GM18858 (cell line): ENCODE measurements around the gene TMIGD1.
A peak's percentile ranks its signal among the peaks of the same experiment; 100 is the strongest.

Experiments
- ATAC-seq: cut with Tn5 transposase; IDR thresholded peaks from one replicate; pipeline ENCODE4 v1.9.1; 2021; ENCODE audit not compliant: unreplicated experiment

TMIGD1 gene

DNA sequence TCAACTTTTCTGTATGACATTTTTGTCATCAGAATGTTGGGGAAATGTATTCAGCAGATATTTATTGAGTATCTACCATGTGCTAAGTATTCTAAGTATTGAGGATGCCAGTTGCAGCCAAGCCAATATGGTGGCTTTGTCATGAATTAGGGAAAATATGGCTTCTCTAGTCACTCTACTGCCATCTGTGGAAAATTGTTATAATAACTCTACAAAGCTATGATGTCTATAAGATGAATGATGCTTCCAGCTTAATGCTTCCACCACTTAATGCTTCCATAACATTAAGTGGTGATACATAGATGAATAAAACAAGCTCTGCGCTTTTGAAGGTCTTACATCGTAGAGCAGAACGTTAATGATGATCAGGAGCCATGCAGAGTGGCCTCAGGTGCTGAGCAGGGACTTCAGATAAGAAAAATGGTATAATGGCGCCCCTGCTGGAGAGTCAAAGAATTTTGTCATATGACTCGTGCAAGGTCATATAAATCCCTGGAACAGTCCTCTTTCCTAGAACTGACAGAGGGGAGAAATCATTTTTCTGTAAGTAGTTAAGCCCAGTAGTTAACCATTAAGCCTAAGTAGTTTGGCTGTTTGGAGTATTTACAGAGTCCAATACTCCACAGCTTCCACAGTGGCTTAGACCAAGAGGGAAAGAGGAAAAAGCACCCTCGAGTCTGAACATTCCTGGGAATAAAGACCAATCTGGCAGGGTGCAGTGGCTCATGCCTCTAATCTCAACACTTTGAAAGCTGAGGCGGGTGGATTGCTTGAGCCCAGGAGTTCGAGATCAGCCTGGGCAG lies 2.7 kb upstream of the TMIGD1 start:
- ATAC-seq: no peak

DNA sequence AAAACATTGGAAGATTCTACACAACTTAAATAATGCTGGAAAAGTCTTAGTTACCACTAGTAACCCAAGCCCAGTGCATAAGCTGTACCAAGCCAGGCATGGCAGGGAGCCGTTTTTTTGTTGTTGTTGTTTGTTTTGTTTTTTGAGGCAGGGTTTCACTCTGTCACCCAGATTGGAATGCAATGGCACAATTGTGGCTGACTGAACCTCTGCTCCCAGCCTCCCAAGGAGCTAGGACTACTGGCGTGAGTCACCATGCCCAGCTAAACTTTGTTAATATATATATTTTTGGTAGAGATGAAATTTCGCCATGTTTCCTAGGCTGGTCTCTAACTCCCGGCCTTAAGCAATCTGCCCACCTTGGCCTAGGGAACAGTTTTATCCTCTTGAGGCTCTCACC lies 564 bp upstream of the TMIGD1 start:
- ATAC-seq: no peak

- peak; percentile 55 for ATAC-seq
Measured at GRCh38 chr17:30332057-30332542, 1.8 kb downstream of the TMIGD1 start.

GRCh38 chr17:30326809-30327208 lies 7.0 kb downstream of the TMIGD1 start:
- ATAC-seq: no peak

DNA sequence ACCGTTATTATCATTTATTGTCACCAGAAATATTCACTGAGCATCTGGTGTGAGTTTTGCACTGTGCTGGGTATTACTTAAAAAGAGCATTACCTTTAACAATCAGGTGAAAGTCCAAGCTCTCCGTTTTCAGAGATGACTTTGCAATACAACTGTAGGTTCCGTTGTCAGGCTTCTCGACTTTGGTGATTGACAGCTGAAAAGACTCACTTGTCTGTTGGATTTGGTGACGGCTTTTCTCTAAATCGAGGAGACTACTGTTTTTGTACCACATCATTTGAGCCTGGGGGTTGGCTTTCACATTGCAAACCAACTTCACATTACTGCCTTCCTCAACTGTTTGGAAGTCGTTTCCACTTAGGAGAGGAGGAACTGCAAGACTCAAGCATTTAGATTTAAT lies 9.1 kb downstream of the TMIGD1 start:
- ATAC-seq: no peak

DNA sequence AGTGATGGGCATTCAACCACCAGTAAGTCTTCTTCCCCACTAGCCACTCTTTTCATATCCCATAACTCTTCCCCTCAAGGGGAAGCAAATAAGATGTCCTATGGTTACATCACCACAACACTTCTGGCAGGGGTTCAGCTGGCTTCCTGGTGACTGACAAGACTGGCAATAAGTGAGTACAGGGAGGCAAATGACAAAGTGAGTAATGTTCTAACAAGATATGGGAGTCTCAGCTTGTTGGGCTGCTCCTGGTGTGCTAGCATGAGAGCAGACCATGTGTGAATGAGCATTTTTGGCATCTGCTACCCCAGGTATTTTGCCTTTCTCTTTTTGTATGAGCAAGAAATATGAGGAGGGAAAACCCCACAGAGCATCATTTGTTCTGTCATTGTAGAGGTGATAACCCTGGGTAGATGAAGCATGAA lies 9.9 kb downstream of the TMIGD1 start:
- no peak for ATAC-seq

DNA sequence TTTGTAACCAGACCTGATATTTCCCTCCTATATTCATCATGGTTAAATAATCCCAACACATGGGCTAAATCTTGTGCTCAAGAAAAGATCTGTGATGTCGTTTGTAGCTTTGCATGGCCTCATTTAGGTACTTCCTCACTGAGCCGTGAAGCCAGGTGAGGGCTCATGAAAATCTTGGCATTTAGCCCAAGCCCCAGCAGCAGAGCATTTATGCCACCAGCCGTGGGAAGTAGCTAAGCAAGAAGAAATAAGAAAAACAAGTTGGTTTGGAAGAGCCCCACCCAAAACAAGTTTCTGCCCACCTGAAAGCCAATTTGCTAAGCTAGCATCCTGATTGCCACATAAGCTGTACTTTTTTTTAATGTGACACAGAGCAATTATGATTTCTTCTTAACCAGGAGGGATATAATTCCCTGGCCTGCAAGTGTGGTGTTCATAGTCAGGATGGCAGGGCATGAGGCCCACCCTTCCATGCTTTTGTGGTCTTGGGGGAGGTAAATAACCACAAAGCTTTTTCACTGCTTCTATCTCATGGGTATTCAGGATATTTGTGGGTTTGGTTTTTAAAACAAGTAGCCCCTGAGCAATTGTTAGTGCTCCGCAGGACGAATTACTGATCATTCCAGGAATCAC lies 10.5 kb downstream of the TMIGD1 start:
- no peak for ATAC-seq

DNA sequence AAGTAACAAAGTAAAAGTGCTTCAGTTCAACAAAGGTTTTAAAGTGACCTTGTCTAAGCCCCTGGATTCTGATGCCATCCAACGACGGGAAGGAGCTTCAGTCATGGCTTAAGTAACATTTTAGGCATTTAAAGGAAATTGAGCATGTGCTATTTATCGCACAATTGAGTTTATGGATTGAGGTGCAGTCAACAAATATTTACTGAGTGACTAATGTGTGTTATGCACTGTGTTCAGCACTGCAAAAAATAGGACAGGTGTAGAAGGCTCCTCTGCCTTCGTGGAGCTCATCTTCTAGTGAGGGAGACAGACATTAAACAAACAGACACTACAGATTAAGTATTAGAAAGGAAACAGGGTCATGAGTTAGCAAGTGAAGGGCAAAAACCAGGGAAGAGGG lies 12.5 kb downstream of the TMIGD1 start:
- ATAC-seq: no peak

- ATAC-seq: no peak
Measured at GRCh38 chr17:30318155-30318554, 15.7 kb downstream of the TMIGD1 start.

GRCh38 chr17:30316736-30317135 lies 17.1 kb downstream of the TMIGD1 start:
- no peak for ATAC-seq

GRCh38 chr17:30315106-30315505 lies 18.8 kb downstream of the TMIGD1 start:
- no peak for ATAC-seq

DNA sequence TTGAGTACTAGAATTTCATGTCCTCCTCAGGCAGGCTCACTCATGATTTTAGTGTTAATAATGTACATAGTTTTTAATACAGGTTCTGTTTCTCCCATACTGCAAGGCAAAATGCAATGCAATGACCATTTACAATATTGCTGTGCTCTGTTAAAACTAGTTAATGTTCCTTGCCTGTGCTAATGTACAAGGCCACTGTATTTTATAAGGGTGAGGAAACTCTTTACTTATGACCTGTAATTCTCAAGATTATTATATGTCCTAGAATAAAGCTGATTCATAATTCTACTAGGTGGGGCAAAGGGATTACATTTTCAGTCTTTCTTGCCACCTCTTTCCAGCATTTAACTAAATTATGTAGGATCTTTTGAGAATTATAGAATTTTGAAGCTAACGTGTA lies 19.4 kb downstream of the TMIGD1 start:
- ATAC-seq: no peak

- no peak for ATAC-seq
Measured at GRCh38 chr17:30312226-30312625, 21.6 kb downstream of the TMIGD1 start.

DNA sequence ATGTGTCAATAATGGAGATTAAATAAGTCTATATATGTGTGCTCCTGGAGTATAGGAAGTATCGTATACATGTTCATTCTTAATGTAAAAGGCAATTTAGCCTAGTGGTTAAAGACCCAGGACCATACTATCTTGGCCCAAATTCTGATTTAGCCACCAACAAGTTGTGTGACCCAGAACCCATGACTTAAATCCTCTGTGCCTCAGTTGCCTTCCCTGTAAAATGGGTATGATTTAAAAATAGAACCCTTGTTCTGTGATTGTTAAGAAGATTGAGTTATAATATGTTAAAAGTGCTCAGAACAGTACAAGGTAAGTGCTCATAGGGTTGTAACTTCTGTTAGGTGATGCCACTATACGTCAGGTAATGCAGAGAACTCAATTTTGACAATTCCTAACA lies 23.3 kb downstream of the TMIGD1 start:
- ATAC-seq: no peak

DNA sequence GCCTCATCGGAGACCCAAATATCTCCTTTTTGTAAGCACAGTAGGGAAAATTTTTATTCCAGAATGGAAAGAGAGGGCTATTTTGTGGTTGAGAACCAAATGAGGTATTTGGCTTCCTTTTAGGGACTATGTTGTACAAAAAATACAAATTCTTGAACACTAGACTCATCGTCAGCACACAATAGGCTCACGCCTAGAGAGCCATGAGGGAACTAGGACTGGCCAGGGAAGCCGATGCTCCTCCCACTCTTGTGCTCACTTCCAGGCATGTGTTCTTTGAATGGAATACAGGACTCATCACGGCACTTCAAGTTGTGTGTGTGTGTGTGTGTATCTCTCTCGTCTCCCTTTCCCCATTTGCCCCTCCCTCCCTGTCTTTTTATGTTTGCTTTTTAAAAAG lies 24.3 kb downstream of the TMIGD1 start:
- no peak for ATAC-seq

- ATAC-seq: no peak
Measured at GRCh38 chr17:30308406-30308805, 25.5 kb downstream of the TMIGD1 start.

- ATAC-seq: no peak
Measured at GRCh38 chr17:30304778-30305177, 29.1 kb downstream of the TMIGD1 start.

DNA sequence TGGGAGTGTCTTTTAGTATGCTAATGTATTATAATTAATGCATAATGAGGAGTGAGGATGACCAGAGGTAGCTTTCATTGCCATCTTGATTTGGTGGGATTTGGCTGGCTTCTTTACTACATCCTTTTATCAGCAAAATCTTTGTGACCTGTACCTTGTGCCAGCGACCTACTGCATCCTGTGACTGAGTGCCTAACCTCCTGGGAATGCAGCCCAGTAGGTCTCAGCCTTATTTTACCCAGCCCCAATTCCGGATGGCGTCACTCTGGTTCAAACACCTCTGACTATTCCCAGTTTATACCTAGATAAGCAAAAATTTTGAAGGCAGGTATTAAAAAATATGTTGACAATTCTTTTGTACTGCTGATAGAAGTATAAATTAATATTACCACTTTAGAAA lies 31.6 kb downstream of the TMIGD1 start:
- no peak for ATAC-seq

GRCh38 chr17:30300818-30301217 lies 33.0 kb downstream of the TMIGD1 start:
- ATAC-seq: no peak

DNA sequence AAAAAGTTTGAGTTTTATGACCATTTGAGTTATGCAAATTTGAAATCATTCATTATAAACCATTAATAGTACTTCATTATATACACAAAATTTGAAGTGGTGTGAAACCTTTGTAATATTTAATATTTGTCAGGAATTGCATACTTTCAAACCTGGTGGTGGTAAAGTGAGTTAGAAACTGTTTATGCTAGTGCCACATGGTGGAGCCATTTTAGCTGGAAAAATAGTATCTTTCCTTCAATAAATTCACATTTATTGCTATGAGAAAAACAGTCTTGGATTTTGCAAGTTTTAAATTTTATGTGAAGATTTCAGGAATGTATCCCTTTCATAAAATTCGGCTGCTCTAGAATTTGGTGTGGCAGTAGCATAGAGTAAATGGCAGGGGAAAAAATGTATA lies 34.9 kb downstream of the TMIGD1 start:
- no peak for ATAC-seq

- no peak for ATAC-seq
Measured at GRCh38 chr17:30297715-30298114, 36.1 kb downstream of the TMIGD1 start.

DNA sequence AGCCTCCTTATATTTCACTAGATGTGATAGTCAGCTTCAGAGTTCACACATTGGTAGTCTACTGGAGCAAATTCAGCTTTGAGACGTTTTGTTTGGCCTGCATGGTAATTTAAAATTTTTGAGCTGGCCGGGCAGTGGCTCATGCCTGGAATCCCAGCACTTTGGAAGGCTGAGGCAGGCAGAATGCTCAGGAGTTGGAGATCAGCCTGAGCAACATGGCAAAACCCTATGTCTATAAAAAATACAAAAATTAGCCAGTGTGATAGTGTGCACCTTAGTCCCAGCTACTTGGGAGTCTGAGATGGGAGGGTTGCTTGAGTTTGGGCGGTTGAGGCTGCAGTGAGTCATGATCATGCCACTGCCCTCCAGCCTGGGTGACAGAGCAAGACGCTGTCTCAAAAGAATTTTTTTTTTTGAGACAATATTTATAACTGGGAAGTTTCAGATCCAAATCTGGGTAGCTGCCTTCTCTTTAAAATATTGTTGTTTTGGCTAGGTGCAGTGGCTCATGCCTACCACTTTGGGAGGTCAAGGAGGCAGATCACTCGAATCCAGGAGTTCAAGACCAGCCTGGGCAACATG lies 37.3 kb downstream of the TMIGD1 start:
- ATAC-seq: no peak
